HG02943 (cell line): ENCODE data around the gene BUB1.
"Not testable (repeated sequence)": the region's sequence is repeated elsewhere in the genome, so short reads cannot be mapped to it uniquely, and the experiment has no call there.

Source experiments
- ATAC-seq: cut with Tn5 transposase; IDR thresholded peaks from one replicate; pipeline ENCODE4 v1.9.1; 2021; ENCODE audit warnings: mild to moderate bottlenecking, low read depth, moderate library complexity; ENCODE audit not compliant: unreplicated experiment

BUB1 gene

GRCh38 chr2:110691612-110692258 is 13.9 kb upstream of the BUB1 start:
- no peak for ATAC-seq

GRCh38 chr2:110690083-110690965 is 12.5 kb upstream of the BUB1 start:
- ATAC-seq = no peak

DNA sequence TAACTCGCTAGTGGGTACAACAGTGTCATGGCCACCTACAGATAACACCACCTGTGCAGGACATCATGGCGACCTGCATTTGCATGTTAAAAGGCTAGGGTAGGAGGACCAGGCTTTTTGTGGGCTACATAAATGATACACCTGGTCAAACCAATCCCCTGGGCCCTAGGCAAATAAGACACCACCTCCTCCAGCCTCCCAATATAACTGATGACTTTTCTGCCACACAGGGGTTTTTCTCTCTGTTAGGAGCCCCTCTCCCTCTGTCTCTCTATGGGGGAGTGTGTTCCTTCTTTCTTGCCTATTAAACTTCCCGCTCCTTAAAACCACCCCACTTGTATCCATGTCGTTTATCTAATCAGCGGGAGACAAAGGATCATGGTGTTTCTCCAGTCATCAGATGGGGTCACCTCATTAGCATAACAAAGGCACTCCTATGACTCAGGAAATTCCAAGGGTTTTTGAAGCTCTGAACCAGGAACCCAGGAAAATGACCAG is 10.8 kb upstream of the BUB1 start:
- no peak for ATAC-seq

- not testable (repeated sequence) for ATAC-seq
Measured at GRCh38 chr2:110687775-110688484, 10.1 kb upstream of the BUB1 start.

- no peak for ATAC-seq
Measured at GRCh38 chr2:110682872-110683271, 5.0 kb upstream of the BUB1 start.

DNA sequence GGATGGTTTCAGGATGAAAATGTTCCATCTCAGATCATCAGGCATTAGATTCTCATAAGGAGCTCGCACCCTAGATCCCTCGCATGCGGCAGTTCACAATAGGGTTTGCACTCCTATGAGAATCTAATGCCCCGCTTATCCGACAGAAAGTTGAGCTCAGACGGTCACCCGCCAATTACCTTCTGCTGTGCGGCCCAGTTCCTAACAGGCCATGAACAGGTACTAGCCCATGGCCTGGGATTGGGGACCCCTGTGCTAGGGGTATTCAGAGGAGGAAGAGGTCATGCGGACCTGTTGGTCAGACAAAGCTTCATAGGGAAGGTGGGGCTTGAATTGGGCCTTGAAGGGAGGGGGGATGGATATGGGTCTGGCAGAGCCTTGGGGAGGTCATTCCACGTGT is 4.4 kb upstream of the BUB1 start:
- no peak for ATAC-seq

- ATAC-seq = no peak
Measured at GRCh38 chr2:110680709-110681108, 2.8 kb upstream of the BUB1 start.

DNA sequence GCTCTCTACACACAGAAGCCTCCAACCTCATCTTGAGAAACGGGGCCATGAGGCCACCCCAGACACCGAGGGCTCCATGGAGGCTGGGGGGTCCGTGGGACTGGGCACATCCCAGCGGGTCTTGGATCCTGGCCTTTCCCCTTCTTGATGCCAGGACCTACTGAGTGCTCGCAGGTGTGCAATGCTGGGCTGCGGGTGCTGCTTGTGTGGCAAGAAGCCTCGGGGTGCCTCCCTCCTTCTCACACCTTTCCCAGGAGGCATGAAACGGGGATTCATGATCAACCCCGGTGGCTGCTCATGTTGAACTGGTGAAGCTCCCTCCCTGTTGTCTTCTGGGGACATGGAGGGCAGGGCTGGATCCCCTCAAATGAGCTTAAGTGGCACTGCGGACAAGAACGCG is 2.0 kb upstream of the BUB1 start:
- ATAC-seq = no peak

GRCh38 chr2:110679337-110679707 is 1.5 kb upstream of the BUB1 start:
- ATAC-seq = no peak

- ATAC-seq = no peak
Measured at GRCh38 chr2:110678457-110679336, 834 bp upstream of the BUB1 start.

DNA sequence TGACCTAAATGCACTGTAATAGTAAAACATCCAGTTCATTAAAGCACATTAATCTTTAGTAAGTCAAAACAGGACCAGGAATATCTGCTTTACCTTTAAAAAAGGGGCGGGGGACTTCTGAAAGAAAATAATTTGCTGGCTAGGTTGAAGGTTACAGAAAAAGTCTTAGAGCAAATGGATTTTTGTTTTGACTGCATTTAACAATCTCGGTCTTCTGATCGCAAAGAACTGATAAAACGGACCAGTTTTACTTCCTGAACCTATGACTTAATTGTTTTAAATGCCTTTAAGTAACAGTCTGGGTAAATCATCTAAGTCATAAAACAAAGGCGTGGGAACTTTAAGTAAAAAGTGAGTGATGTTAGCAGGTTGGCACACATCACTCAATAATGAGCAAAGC is 783 bp downstream of the BUB1 start:
- ATAC-seq = no peak

DNA sequence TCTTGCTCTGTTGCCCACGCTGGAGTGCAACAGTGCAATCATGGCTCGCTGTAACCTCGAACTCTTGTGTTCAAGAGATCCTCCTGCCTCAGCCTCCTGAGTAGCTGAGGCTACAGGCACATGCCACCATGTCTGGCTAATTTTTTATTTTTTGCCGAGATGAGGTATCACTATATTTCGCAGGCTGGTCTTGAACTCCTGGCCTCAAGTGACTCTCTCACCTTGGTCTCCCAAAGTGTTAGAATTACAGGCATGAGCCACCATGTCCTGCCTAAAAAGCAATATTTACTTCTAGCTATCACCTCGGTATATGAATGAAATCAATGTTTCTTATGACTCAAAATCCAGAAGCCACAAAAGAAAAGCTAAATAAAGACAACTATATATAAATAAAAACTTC is 2.2 kb downstream of the BUB1 start:
- ATAC-seq = no peak

GRCh38 chr2:110674620-110675555 is 3.0 kb downstream of the BUB1 start:
- peak; percentile 79 for ATAC-seq

GRCh38 chr2:110673201-110673600 is 4.7 kb downstream of the BUB1 start:
- ATAC-seq = no peak

DNA sequence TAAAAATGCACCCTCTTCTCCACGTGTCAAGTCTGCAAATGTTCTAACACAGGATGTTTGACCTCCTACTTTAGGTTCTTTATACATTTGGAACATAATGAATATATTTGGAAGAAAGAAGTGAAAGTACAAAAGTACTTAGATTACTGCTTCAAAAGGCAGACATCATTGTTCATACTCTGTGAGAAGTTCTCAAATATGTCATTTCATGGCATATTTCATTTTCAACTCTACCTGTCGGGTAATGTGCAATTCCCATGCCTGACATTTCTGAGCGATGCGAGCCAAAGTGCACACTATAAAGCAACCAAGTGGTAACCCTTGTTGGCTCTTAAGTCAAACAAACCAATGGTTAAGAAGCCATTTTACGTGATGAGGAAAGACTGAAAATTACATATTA is 7.0 kb downstream of the BUB1 start:
- no peak for ATAC-seq

DNA sequence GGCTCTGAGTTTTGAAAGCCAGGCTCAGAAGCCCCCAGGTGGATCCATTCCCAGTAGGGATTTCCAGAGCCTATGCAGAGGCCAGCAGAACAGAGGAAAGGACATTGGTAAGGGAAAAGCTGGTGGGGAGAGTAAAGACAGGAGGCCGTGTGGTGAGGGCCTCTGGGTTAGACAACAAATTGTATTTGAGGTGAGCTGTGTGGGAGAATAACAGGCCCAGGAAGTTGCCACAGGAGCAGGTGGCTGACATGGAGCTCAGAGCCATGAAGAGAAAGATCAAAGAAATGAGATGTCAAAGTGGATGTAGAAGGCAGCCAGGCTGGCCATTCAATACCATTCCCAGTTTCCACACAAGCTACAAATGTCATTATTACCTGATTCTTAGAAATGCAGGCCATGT is 8.8 kb downstream of the BUB1 start:
- ATAC-seq = no peak

DNA sequence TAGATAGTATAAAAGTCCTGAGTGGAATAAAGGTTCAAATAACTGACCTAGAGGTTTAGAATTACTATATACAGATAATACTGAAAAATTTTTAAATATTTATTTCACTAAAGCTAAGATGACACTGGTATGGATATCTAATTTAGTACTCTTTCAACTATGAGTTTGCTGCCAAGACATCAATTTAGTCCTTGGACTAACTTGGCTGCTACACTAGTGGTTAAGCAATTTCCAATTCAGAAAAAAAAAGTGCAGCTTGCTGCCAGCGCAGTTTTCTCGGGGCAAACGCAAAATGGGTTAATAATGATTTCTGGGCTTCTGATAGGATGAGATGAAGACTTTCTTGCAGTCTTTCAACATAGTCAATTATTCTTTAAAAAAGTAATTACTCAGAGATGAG is 10.8 kb downstream of the BUB1 start:
- ATAC-seq = no peak

- ATAC-seq = no peak
Measured at GRCh38 chr2:110664135-110664534, 13.7 kb downstream of the BUB1 start.

DNA sequence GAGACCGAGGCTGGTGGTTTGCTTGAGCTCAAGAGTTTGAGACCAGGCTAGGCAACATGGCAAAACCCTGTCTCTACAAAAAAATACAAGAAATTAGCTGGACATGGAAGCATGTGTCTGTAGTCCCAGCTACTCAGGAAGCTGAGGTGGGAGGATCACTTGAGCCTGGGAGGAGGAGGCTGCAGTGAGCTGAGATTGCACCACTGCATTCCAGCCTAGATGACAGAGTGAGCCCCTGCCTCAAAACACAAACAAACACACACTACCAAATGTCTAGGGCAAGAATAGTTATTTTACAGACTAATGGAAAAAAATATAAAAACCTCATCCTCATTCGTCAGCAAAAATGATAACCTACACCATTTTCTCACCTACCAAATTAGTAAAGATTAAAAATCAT is 15.3 kb downstream of the BUB1 start:
- ATAC-seq = no peak
